ENCODE results near the gene PRUNE2.

The PRUNE2 gene

DNA sequence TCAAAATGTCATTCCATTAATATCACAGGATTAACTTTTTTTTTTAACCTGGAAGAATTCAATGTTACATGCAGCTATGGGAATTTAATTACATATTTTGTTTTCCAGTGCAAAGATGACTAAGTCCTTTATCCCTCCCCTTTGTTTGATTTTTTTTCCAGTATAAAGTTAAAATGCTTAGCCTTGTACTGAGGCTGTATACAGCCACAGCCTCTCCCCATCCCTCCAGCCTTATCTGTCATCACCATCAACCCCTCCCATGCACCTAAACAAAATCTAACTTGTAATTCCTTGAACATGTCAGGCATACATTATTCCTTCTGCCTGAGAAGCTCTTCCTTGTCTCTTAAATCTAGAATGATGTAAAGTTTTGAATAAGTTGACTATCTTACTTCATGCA lies 121.0 kb downstream of the PRUNE2 start:
- H3K4me3 ChIP-seq (ENCODE audit: low read depth, low read length) = no peak overlapping the region
- TF ChIP-seq, protein P1, sequence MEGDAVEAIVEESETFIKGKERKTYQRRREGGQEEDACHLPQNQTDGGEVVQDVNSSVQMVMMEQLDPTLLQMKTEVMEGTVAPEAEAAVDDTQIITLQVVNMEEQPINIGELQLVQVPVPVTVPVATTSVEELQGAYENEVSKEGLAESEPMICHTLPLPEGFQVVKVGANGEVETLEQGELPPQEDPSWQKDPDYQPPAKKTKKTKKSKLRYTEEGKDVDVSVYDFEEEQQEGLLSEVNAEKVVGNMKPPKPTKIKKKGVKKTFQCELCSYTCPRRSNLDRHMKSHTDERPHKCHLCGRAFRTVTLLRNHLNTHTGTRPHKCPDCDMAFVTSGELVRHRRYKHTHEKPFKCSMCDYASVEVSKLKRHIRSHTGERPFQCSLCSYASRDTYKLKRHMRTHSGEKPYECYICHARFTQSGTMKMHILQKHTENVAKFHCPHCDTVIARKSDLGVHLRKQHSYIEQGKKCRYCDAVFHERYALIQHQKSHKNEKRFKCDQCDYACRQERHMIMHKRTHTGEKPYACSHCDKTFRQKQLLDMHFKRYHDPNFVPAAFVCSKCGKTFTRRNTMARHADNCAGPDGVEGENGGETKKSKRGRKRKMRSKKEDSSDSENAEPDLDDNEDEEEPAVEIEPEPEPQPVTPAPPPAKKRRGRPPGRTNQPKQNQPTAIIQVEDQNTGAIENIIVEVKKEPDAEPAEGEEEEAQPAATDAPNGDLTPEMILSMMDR (IDR thresholded peaks at IDR 0.05; ENCODE audit: low read depth, low read length) = no peak

DNA sequence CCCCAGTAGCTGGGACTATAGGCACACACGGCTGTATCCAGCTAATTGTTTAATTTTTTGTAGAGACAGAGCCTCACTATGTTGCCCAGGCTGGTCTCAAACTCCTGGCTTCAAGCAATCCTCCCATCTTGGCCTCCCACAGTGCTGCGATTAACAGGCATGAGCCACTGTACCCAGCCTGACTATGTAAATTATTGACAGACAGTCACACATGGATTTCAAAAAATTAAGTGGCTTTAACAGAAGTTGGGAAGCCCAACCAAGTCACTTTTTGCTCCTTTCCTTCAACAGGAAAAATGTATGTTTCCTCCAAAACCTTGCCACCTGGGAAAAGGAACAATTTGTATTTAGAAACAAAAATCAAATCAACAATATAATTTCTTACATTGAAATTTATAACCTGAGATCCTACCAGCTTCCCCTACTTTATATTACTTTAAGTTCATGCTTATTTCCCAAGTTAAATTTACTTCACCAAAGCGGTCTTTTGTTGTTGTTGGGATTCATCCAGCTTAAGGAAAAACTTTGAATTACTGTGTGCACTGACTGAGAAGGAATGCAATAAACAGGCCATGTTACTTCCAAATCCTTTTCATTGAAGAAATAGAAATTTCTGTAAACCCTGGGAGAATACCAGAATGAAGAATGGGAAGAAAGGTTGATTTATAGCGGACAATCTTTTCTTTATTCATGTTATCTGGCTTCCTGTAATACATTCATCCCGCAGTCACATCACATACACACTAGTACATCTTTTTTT lies 133.0 kb downstream of the PRUNE2 start:
- TF ChIP-seq, protein P1 (IDR thresholded peaks at IDR 0.05; ENCODE audit: low read depth, low read length) = no peak
- H3K4me3 ChIP-seq (ENCODE audit: low read depth, low read length) = no peak overlapping the region

DNA sequence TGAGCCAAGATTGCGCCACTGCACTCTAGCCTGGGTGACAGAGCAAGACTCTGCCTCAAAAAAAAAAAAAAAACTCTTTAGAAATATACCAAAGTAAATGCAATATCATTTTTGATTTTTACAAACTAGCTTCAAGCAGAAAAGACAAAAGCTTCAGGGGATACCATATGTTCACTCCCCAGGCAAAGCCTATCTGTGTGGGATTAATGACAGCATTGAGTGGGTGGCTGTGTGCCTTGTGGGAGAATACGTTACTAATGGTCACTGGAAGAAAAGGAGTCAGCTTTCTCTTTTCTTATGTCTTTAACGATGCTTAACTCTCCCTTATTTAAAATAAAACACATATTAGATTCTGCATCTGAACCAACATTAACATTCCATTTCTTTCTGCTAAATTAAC lies 139.8 kb downstream of the PRUNE2 start:
- no peak overlapping the region for H3K4me3 ChIP-seq (ENCODE audit: low read depth, low read length)
- TF ChIP-seq, protein P1 (IDR thresholded peaks at IDR 0.05; ENCODE audit: low read depth, low read length) = no peak

DNA sequence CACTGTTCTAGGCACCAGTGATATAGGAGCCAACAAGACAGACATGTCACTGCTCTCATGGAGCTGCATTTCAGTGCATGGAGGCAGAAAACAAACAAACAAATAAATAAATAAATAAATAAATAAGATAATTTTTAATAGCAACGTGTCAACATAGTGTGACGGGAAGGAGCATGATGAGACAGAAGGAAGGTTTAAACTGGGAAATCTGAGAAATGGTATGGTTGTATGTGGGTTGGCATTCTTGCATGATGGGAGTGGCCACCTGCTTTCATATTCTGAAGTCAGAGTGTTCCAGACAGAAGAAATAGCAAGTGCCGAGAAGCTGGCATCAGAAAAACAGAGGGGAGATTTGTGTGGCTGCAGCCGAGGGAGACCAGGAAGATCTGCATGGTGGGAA lies 141.8 kb downstream of the PRUNE2 start, which contains the start of gene PCA3:
Gene PCA3 (plus strand): TSS at position 301 of the 400 bp plus-strand sequence.
- no peak within 1 kb of the TSS for H3K4me3 ChIP-seq (ENCODE audit: low read depth, low read length)
- TF ChIP-seq, protein P1 (IDR thresholded peaks at IDR 0.05; ENCODE audit: low read depth, low read length) = no peak

DNA sequence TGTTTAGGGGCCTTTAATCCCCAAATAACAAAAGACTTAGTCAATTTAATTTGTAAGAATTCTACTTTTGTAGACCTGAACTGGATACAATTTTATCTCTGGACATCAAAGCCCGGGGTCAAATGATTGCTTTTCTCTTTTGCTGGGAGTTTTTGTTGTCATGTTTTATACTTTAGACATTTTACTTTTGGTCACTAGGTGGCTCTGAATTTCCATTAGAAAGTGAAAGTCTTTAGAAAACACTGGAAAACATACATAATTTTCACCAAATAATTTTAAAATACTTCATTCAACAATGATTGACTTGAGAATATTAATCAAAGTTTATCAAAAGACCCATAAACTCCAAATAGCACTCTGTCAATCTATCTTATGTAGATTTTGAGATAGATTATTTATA lies 144.5 kb downstream of the PRUNE2 start:
- TF ChIP-seq, protein P1 (IDR thresholded peaks at IDR 0.05; ENCODE audit: low read depth, low read length) = no peak
- H3K4me3 ChIP-seq (ENCODE audit: low read depth, low read length) = no peak overlapping the region

DNA sequence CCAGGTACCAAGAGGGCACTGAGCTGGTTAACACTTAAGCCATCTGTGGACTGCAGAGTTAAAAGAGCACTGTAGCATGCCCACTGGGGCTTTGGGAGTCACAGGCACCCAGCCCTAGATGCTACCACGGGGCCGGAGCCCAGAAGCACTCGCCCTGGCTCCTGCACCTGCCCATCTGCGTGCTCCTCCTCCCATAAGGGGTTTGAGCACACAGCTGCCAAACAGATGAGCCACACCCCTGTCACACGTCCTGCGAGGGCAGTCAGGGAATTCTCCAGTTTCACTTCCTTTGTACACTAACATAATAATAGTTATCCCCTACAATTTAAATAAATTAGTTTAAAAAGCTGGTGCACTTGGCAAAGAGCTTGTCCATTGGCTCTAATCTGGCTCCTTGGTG lies 146.2 kb downstream of the PRUNE2 start:
- TF ChIP-seq, protein P1 (IDR thresholded peaks at IDR 0.05; ENCODE audit: low read depth, low read length) = no peak

DNA sequence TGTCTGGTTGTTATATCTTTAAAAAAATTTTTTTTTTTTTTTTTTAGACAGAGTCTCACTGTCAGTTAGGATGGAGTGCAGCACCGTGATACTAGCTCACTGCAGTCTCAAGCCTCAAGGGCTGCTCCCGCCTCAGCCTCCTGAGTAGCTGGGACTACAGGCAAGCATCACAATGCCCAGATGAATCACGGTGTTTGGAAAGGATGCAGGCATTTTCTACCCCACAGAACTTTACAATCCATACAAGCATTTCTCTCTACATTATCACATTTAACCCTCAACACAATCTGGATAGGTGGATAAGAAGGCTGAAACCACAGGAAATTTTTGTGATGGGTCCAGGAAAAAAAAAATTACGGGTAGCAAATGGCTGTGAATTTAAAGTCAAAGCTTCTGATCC lies 147.4 kb downstream of the PRUNE2 start:
- no peak overlapping the region for H3K4me3 ChIP-seq (ENCODE audit: low read depth, low read length)
- TF ChIP-seq, protein P1 (IDR thresholded peaks at IDR 0.05; ENCODE audit: low read depth, low read length) = no peak

More for the DNA sequence above, 146.2 kb downstream of the PRUNE2 start:
- H3K4me3 ChIP-seq (ENCODE audit: low read depth, low read length) = no peak overlapping the region

Measured in WI38 (cell line).